ENCODE measurements around the gene AFAP1L2.

AFAP1L2 gene

DNA sequence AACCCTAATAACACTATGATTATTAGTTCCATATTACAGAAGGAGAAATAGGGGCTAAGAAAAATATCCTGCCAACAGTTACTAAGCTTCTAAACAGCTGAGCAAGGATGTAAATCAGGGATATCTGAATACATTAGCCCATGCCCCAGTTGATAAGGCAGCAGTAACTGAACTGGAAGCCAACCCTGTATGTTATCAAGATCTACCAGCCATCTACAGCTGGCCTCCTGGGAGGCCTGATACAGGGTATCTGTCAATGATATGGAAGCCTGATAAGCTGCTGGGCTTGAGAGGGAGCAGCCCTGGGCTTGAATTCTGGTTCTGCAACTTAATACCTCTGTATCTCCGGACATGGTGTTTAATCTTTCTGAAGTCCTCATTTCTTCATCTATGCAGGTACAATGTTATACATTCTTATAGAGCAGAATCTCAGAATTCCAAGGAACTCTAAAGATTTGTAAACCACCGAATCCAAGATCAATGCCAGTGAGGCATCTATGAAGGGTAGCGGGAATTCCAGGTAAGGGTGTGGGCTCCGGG lies 37.9 kb upstream of the AFAP1L2 start:
- Histone ChIP-seq H3K27me3 (ENCODE audit: insufficient read depth, low read depth, severe bottlenecking) (no peaks in the 10 kb centered on the region), H3K27ac (no peak overlapping the region), H3K9me3 (ENCODE audit: severe bottlenecking) (no peaks in the 10 kb centered on the region), H3K4me3 (ENCODE audit: low read depth, low read length) (no peak overlapping the region), H3K36me3 (no peaks in the 10 kb centered on the region)
- no peak for DNase-seq
- TF ChIP-seq, protein P1, sequence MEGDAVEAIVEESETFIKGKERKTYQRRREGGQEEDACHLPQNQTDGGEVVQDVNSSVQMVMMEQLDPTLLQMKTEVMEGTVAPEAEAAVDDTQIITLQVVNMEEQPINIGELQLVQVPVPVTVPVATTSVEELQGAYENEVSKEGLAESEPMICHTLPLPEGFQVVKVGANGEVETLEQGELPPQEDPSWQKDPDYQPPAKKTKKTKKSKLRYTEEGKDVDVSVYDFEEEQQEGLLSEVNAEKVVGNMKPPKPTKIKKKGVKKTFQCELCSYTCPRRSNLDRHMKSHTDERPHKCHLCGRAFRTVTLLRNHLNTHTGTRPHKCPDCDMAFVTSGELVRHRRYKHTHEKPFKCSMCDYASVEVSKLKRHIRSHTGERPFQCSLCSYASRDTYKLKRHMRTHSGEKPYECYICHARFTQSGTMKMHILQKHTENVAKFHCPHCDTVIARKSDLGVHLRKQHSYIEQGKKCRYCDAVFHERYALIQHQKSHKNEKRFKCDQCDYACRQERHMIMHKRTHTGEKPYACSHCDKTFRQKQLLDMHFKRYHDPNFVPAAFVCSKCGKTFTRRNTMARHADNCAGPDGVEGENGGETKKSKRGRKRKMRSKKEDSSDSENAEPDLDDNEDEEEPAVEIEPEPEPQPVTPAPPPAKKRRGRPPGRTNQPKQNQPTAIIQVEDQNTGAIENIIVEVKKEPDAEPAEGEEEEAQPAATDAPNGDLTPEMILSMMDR (IDR thresholded peaks at IDR 0.05; ENCODE audit: low read depth, low read length), result no peak

DNA sequence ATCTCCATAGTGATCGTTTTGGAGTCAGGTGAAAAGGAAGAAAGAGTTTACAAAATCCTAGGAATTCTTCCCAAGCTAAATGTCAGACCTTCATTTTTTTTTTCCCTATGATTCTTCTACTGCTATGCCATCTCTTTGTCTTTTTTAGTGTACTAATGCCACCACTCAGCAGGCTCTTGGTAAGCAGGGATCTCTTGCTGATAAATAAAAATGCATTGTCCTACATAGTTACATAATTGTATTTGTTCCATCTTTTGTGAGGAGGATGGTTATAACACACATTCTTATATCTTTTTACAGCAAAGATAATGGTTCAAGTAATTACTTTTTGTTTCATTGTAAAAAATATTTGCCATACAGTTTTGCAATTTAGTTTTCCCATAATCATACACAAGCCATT lies 36.8 kb upstream of the AFAP1L2 start:
- H3K27me3 ChIP-seq (ENCODE audit: insufficient read depth, low read depth, severe bottlenecking), result no peaks in the 10 kb centered on the region
- H3K36me3 ChIP-seq, result no peaks in the 10 kb centered on the region
- DNase-seq, result no peak
- no peaks in the 10 kb centered on the region for H3K9me3 ChIP-seq (ENCODE audit: severe bottlenecking)
- H3K4me3 ChIP-seq (ENCODE audit: low read depth, low read length), result no peak overlapping the region
- no peak overlapping the region for H3K27ac ChIP-seq
- TF ChIP-seq, protein P1 (IDR thresholded peaks at IDR 0.05; ENCODE audit: low read depth, low read length), result no peak

DNA sequence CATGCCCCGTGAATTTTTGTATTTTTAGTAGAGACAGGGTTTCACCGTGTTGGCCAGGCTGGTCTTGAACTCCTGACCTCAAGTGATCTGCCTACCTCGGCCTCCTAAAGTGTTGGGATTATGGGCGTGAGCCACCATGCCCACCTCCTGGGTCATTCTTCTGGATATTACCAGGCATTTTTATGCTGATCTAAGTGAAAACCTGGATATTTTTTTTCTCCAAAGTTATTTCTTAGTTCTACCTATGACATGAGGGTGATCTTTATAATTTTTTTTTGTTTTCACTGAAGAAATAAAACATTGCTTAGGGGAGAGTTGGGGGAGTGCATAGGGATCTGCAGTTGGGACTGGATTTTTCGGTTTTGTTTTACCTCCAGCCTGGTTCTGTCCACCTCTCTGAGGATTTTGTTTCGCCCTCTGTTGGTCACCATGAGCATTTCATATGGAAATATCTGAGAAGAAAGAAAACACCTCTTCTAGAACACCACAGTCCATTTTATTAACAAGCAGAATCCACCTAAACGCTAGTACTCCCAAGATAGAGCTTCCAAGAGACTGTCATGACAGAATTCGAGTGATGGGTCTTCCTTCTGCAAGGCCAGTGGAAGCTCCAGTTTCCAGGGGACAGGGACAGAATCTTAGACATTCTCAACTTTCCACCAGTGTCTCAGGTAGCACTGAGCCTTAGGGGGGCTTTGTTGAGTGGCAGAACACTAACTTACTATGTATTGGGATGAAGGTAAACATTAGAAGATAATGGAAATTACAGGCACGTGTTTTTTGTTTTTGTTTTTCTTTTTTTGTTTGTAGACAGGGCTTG lies 33.4 kb upstream of the AFAP1L2 start:
- no peak overlapping the region for H3K4me3 ChIP-seq (ENCODE audit: low read depth, low read length)
- TF ChIP-seq, protein P1 (IDR thresholded peaks at IDR 0.05; ENCODE audit: low read depth, low read length), result peak; percentile 34; the same call in 1 of the 2 replicates
- no peaks in the 10 kb centered on the region for H3K9me3 ChIP-seq (ENCODE audit: severe bottlenecking)
- no peaks in the 10 kb centered on the region for H3K36me3 ChIP-seq
- no peak overlapping the region for H3K27ac ChIP-seq
- DNase-seq, result no peak
- no peaks in the 10 kb centered on the region for H3K27me3 ChIP-seq (ENCODE audit: insufficient read depth, low read depth, severe bottlenecking)

DNA sequence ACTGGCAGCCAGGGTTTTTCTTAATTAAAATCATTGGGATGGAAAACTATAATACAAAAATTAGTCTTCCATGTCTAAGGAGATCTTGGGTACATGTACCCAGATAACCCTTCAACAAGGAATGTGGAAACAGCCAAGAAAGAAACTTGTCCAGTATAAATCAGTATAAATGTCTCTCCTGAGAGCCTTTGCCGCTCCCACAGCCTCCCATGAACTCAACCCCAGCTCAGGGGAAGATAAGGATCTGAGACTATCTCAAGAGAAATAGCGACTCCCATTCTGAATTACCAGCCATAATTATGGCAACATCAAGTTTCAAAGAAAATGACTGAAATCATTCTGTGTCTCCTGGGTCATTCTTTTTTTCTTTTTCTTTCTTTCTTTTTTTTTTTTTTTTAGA lies 32.6 kb upstream of the AFAP1L2 start:
- Histone ChIP-seq H3K4me3 (ENCODE audit: low read depth, low read length) (no peak overlapping the region), H3K36me3 (no peaks in the 10 kb centered on the region), H3K27ac (no peak overlapping the region)

DNA sequence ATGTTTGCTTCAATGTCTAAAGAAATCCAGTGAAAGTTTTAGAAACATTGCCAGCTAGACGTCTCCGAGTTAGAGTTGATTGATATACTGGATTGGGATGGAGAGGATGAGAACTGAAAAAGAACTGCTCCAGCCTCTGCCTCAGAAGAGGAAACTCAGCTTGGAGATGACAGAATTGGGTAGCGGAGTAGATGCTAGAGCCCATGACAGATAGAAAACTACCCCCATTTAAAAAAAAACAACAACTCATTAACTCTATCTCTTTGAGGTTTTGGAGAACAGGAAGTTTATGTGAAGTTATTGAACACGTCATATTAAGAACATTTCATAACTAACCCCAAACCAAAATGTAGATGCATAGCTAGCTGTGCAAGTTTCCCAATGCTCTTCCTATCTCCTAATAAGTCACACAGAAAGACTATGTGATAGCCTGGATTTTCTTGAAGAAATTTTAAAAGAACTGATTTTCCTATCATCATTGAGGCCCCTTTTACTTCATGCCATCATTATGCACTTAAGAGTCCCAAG lies 28.3 kb upstream of the AFAP1L2 start:
- H3K36me3 ChIP-seq, result no peaks in the 10 kb centered on the region
- DNase-seq, result no peak
- H3K4me3 ChIP-seq (ENCODE audit: low read depth, low read length), result no peak overlapping the region
- TF ChIP-seq, protein P1 (IDR thresholded peaks at IDR 0.05; ENCODE audit: low read depth, low read length), result no peak
- H3K27me3 ChIP-seq (ENCODE audit: insufficient read depth, low read depth, severe bottlenecking), result no peaks in the 10 kb centered on the region
- H3K9me3 ChIP-seq (ENCODE audit: severe bottlenecking), result no peaks in the 10 kb centered on the region
- H3K27ac ChIP-seq, result no peak overlapping the region

More for the DNA sequence above, 32.6 kb upstream of the AFAP1L2 start:
- no peak for DNase-seq
- H3K27me3 ChIP-seq (ENCODE audit: insufficient read depth, low read depth, severe bottlenecking), result no peaks in the 10 kb centered on the region
- no peaks in the 10 kb centered on the region for H3K9me3 ChIP-seq (ENCODE audit: severe bottlenecking)
- TF ChIP-seq, protein P1 (IDR thresholded peaks at IDR 0.05; ENCODE audit: low read depth, low read length), result no peak
